ACHN (cell line): ENCODE results near the gene RPL29.
"Not testable (repeated sequence)": the region's sequence is repeated elsewhere in the genome, so short reads cannot be mapped to it uniquely, and the experiment has no call there.

Experiments used
- DNase-seq: peaks from one replicate; pipeline ENCODE4 v3.0.0-alpha.2; 2015
- in situ Hi-C: cut with HindIII; loops from 2 replicates; pipeline ENCODE4 v1.10.0; 2017; ENCODE audit warnings: low sequenced_read_pairs, low pct_ligation_motif_present, low pct_unique_long_range_greater_than_20kb

The RPL29 gene

GRCh38 chr3:51995346-51996163 is at the start of gene RPL29:
Gene RPL29, minus strand, starts transcription at chr3:51995895. Its CDS starts 434 bp downstream, at chr3:51995461.
- in situ Hi-C loops, result no loop called here
- DNase-seq, result peak; percentile 92

GRCh38 chr3:52044869-52045619 is 49.3 kb upstream of the RPL29 start:
- no peak for DNase-seq
- in situ Hi-C loops, result no loop called here

GRCh38 chr3:52043750-52044149 is 48.1 kb upstream of the RPL29 start:
- in situ Hi-C loops, result no loop called here
- no peak for DNase-seq

GRCh38 chr3:52043039-52043438 is 47.3 kb upstream of the RPL29 start:
- in situ Hi-C loops, result not testable (repeated sequence)

DNA sequence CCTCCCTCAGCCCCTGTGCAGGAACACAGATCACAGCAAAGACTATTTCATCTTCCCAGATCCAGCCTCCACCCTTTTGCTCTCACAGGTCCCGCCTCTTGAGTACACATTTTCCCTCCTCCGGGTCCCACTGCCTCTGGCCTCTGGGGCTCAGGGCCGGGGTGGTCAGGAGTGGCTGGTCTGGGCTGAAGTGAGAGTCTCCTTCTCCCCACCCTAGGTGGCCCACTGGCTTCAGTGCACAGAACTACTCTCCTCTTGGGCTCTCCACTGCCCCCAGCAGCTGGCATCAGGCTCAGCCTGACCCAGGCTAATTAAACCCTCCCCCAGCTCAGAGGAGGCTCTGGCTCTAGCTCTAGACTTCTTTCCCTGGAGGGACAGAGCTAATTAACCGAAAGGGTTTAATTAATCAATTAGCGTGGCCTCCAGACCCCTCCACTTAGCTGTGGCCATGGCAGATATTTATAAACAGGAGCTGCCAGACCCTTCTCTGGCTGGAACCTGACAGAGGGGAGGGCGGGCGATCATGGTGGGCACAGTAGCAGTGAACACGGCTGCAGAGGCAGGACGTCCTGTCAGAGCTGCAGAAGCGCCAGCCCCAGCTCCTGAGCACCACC is 45.5 kb upstream of the RPL29 start:
- DNase-seq, result peak; percentile 18
- in situ Hi-C loops, result no loop called here

More at GRCh38 chr3:52043039-52043438, 47.3 kb upstream of the RPL29 start:
- not testable (repeated sequence) for DNase-seq

- no peak for DNase-seq
- in situ Hi-C loops, result no loop called here
These were observed 44.9 kb upstream of the RPL29 start for GRCh38 chr3:52040600-52040999.

- in situ Hi-C loops, result no loop called here
- DNase-seq, result no peak
These were observed 44.2 kb upstream of the RPL29 start for GRCh38 chr3:52039846-52040245.

- in situ Hi-C loops, result no loop called here
- no peak for DNase-seq
These were observed 43.7 kb upstream of the RPL29 start for GRCh38 chr3:52039426-52039825.

- in situ Hi-C loops, result no loop called here
- no peak for DNase-seq
These were observed 42.5 kb upstream of the RPL29 start for GRCh38 chr3:52038227-52038626.

- no peak for DNase-seq
- in situ Hi-C loops, result no loop called here
These were observed 41.6 kb upstream of the RPL29 start for GRCh38 chr3:52037291-52037690.

GRCh38 chr3:52036829-52037228 is 41.1 kb upstream of the RPL29 start:
- no peak for DNase-seq
- in situ Hi-C loops, result no loop called here

- in situ Hi-C loops, result no loop called here
- DNase-seq, result no peak
These were observed 40.6 kb upstream of the RPL29 start for GRCh38 chr3:52036222-52036694.

DNA sequence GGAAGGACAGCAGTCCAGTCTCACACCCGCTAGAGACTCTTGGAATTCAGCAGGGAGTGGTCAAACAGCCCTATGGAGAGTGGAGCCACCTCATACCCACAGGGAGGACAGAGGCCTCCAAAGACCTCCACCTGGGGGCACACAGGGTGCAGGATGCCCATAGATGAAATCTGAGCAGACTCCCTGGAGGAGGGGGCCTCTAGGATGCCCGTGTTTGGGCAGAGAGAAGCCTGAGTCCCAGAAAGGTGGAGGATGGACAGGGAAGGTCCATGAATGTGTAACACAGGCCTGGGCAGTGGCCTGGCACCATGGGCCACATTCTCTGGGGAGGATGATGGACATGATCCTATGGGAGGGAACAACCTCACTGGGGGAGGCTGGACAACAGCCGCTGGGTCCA is 39.0 kb upstream of the RPL29 start:
- in situ Hi-C loops, result no loop called here
- DNase-seq, result no peak

GRCh38 chr3:52034212-52034611 is 38.5 kb upstream of the RPL29 start:
- in situ Hi-C loops, result no loop called here

GRCh38 chr3:52033748-52034147 is 38.1 kb upstream of the RPL29 start:
- DNase-seq, in situ Hi-C loops: not testable (repeated sequence)

More at GRCh38 chr3:52034212-52034611, 38.5 kb upstream of the RPL29 start:
- DNase-seq, result no peak

GRCh38 chr3:52032702-52033408 is 37.2 kb upstream of the RPL29 start:
- DNase-seq, result no peak
- in situ Hi-C loops, result no loop called here

DNA sequence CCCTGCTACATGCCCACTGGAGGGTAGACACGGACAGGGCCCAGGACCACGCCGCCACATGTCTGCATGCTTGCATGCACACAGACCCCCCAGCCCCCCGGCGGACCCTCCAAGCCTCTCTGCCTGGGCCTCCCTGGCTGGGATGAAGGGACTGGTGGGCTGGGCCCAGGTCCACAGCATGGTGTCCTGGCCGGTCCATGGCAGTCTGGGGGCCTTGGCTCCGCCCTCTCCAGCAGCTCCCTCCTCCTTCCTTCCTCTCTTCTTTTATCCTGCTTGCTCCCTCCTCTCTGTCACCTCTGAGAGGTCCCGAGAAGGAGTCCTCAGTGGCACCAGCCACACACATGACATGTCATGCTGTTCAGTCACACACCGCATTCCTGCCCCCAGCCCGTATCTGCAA is 36.2 kb upstream of the RPL29 start:
- in situ Hi-C loops, result no loop called here
- DNase-seq, result no peak

DNA sequence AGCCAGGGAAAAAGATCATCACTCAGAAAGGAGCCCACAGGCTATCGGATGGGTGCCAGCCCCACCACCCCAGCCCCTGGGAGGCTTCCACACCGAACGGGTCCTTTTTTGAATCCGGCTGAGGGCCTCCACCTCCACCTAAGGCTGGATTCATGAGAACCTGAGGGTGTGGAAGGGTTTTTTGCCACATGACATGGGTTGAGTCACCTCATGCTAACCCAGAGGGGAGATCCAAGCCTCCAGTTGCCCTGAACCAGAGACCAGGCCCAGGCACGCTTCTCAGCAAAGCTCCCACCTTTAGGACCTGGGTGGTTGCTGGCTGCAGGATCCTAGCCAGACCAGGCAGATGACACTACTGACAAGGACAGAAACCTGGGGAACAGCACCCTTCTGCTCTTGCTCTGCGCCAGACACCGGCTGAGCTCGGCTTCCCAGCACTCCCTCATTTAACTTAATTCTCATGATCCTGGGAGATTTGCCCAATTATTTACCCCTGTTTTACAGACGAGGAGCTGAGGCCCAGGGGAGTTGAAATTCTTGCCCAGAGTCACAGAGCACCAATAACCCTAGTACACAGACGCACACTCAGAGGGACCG is 35.1 kb upstream of the RPL29 start:
- in situ Hi-C loops, result no loop called here
- DNase-seq, result no peak
